Measurements from ENCODE around the gene ACTN2.

Gene ACTN2

GRCh38 chr1:236692128-236692527 lies 5.8 kb downstream of the ACTN2 start:
- no peak for TF ChIP-seq CTCF (IDR thresholded peaks at IDR 0.05)
- no peak for DNase-seq
- H3K27me3 ChIP-seq = no peaks in the 10 kb centered on the region
- intact Hi-C loops (cut with DNase I; ENCODE audit: low total_unique reads) = no loop called here
- H3K27ac ChIP-seq = no peak overlapping the region
- no peaks in the 10 kb centered on the region for H3K36me3 ChIP-seq
- H3K4me1 ChIP-seq = peaks cover 0 to 22% (median 4%) of the 10 kb centered on the region in 4 donors
- H3K9me3 ChIP-seq = no peaks in the 10 kb centered on the region
- no peak overlapping the region for H3K4me3 ChIP-seq

- no peaks in the 10 kb centered on the region for H3K9me3 ChIP-seq
- peaks cover 0 to 15% (median under 1%) of the 10 kb centered on the region in 4 donors for H3K4me1 ChIP-seq
- intact Hi-C loops (cut with DNase I; ENCODE audit: low total_unique reads) = no loop called here
- H3K4me3 ChIP-seq = no peak overlapping the region
- H3K27ac ChIP-seq = no peak overlapping the region
- H3K27me3 ChIP-seq = no peaks in the 10 kb centered on the region
- TF ChIP-seq CTCF (IDR thresholded peaks at IDR 0.05) = no peak
- no peaks in the 10 kb centered on the region for H3K36me3 ChIP-seq
- DNase-seq = no peak
Observed at GRCh38 chr1:236692742-236693141, 6.4 kb downstream of the ACTN2 start.

- H3K27me3 ChIP-seq = no peaks in the 10 kb centered on the region
- peak overlapping the region in 1 of 2 donors; percentile 7 for H3K4me3 ChIP-seq
- no peaks in the 10 kb centered on the region for H3K9me3 ChIP-seq
- intact Hi-C loops (cut with DNase I; ENCODE audit: low total_unique reads) = no loop called here
- no peaks in the 10 kb centered on the region for H3K36me3 ChIP-seq
- peak overlapping the region; percentile 11 to 43 for H3K27ac ChIP-seq
- TF ChIP-seq CTCF (IDR thresholded peaks at IDR 0.05) = no peak
- H3K4me1 ChIP-seq = peaks cover 0 to 35% (median 4%) of the 10 kb centered on the region in 4 donors
- DNase-seq = no peak
Observed at GRCh38 chr1:236699366-236699765, 13.1 kb downstream of the ACTN2 start.

- H3K4me3 ChIP-seq = no peak overlapping the region
- no peaks in the 10 kb centered on the region for H3K27me3 ChIP-seq
- H3K4me1 ChIP-seq = peaks cover 0 to 39% (median 4%) of the 10 kb centered on the region in 4 donors
- intact Hi-C loops (cut with DNase I; ENCODE audit: low total_unique reads) = no loop called here
- H3K27ac ChIP-seq = peak overlapping the region in 1 of 2 donors; percentile 43
- no peak for DNase-seq
- no peak for TF ChIP-seq CTCF (IDR thresholded peaks at IDR 0.05)
- no peaks in the 10 kb centered on the region for H3K9me3 ChIP-seq
- H3K36me3 ChIP-seq = no peaks in the 10 kb centered on the region
Observed at GRCh38 chr1:236700903-236701302, 14.6 kb downstream of the ACTN2 start.

- intact Hi-C loops (cut with DNase I; ENCODE audit: low total_unique reads) = no loop called here
- no peak for DNase-seq
Observed at GRCh38 chr1:236701782-236702181, 15.5 kb downstream of the ACTN2 start.

More at GRCh38 chr1:236701782-236702181, 15.5 kb downstream of the ACTN2 start:
- peaks cover 0 to 48% (median 4%) of the 10 kb centered on the region in 4 donors for H3K4me1 ChIP-seq
- no peaks in the 10 kb centered on the region for H3K27me3 ChIP-seq
- H3K27ac ChIP-seq = no peak overlapping the region
- TF ChIP-seq CTCF (IDR thresholded peaks at IDR 0.05) = no peak
- H3K4me3 ChIP-seq = no peak overlapping the region
- H3K9me3 ChIP-seq = no peaks in the 10 kb centered on the region
- no peaks in the 10 kb centered on the region for H3K36me3 ChIP-seq

All from tibial artery (tissue), 4 donors.